Measurements from ENCODE around the gene RAD51B. TPM values are rescaled to one million over a fixed set of nuclear protein-coding genes. Genes with fewer than 3 reads are reported as not detected.

The RAD51B gene
- total RNA-seq, 1 experiment from 2014 or later, result 16.7 TPM

DNA sequence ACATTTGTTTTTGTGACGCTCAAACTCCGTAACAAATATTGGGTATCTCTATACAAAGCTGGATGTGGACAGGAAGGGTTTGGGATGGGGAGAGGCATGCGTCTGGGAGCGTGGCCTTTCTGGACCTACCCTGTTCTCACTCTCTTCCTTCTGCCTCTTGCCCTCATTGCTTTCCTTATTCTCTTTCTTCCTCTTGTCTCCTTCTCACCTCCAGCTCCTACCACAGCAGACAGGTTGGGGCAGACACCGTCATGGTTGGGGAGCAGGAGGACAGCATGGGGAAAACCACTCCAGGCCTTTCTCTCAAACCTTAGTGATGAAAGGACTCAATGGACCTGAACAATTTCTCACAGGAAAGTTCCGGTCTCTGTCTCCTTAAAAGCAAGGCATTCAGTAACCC, 465.3 kb downstream of the RAD51B start:
- no peak overlapping the region for H2BK5ac ChIP-seq (ENCODE audit: insufficient read length, low read length)
- no peaks in the 10 kb centered on the region for H4K20me1 ChIP-seq (ENCODE audit: control insufficient read depth, insufficient read depth, insufficient read length)
- H2BK20ac ChIP-seq (ENCODE audit: low read depth, low read length, poor library complexity, severe bottlenecking), result no peak overlapping the region
- H4K8ac ChIP-seq (replicated peaks; ENCODE audit: insufficient read length, low read depth, low read length), result no peak overlapping the region
- H4K5ac ChIP-seq (ENCODE audit: insufficient read length, low read depth, low read length), result no peak overlapping the region
- no peaks in the 10 kb centered on the region for H3K23me2 ChIP-seq (ENCODE audit: insufficient read length, low read depth, low read length, poor library complexity, severe bottlenecking)
- H3K4ac ChIP-seq (ENCODE audit: low read depth, low read length), result no peak overlapping the region
- H3K18ac ChIP-seq (ENCODE audit: insufficient read length, low read depth, low read length), result no peak overlapping the region
- peaks cover 20 to 22% of the 10 kb centered on the region in 2 experiments for H3K4me1 Mint-ChIP-seq
- no peak overlapping the region for H2AFZ ChIP-seq (ENCODE audit: low read length)
- H3K4me2 ChIP-seq (ENCODE audit: insufficient read depth, insufficient read length, low read length), result no peak overlapping the region
- H3K14ac ChIP-seq (ENCODE audit: insufficient read depth, low read length), result no peak overlapping the region
- no peak overlapping the region for H3K9ac ChIP-seq (ENCODE audit: extremely low read depth, insufficient read length, low read length)
- no peak overlapping the region for H3K4me3 Mint-ChIP-seq
- no peak overlapping the region for H3K27ac ChIP-seq (ENCODE audit: insufficient read length, low read depth, low read length)
- no peaks in the 10 kb centered on the region for H3K4me1 ChIP-seq (ENCODE audit: insufficient read depth, low read length)
- H2BK120ac ChIP-seq (ENCODE audit: low read depth, low read length, poor library complexity, severe bottlenecking), result no peak overlapping the region
- no peaks in the 10 kb centered on the region; the same call in 1 of the 2 replicates for H3K27me3 Mint-ChIP-seq (ENCODE audit: low read depth)
- DNase-seq, result no peak
- H3K79me2 ChIP-seq (ENCODE audit: insufficient read depth, low read length), result no peaks in the 10 kb centered on the region
- TF ChIP-seq, protein P1, sequence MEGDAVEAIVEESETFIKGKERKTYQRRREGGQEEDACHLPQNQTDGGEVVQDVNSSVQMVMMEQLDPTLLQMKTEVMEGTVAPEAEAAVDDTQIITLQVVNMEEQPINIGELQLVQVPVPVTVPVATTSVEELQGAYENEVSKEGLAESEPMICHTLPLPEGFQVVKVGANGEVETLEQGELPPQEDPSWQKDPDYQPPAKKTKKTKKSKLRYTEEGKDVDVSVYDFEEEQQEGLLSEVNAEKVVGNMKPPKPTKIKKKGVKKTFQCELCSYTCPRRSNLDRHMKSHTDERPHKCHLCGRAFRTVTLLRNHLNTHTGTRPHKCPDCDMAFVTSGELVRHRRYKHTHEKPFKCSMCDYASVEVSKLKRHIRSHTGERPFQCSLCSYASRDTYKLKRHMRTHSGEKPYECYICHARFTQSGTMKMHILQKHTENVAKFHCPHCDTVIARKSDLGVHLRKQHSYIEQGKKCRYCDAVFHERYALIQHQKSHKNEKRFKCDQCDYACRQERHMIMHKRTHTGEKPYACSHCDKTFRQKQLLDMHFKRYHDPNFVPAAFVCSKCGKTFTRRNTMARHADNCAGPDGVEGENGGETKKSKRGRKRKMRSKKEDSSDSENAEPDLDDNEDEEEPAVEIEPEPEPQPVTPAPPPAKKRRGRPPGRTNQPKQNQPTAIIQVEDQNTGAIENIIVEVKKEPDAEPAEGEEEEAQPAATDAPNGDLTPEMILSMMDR (conservative IDR thresholded peaks at IDR 0.05), result no peak
- no CpG with 5 or more reads among the region's 6 CpGs for WGBS (ENCODE audit: extremely low coverage, insufficient read length, low lambda C conversion rate)
- H3K56ac ChIP-seq (ENCODE audit: insufficient read length, low read depth, low read length), result no peak overlapping the region
- H4K91ac ChIP-seq (ENCODE audit: insufficient read length, low read depth, low read length), result no peak overlapping the region
- no peak overlapping the region for H3T11ph ChIP-seq (ENCODE audit: low read length)
- H3K27ac Mint-ChIP-seq, result peak overlapping the region in 2 of 3 experiments; percentile 8 to 10; a peak in 2 of 7 replicates
- H2AK5ac ChIP-seq (ENCODE audit: insufficient read length, low read length), result no peak overlapping the region
- no peaks in the 10 kb centered on the region for H3K36me3 Mint-ChIP-seq (ENCODE audit: insufficient read depth in 1 of 3, low read depth in 3 of 3)
- no peak overlapping the region for H3K23ac ChIP-seq (ENCODE audit: insufficient read length, low read depth, low read length)
- H3K27me3 ChIP-seq (ENCODE audit: insufficient read depth, low read length), result no peaks in the 10 kb centered on the region
- no peaks in the 10 kb centered on the region for H3K9me3 Mint-ChIP-seq
- H2BK12ac ChIP-seq (ENCODE audit: insufficient read length, low read depth, low read length), result no peak overlapping the region
- H2BK15ac ChIP-seq (ENCODE audit: low read depth, low read length), result no peak overlapping the region
- H3K79me1 ChIP-seq (ENCODE audit: insufficient read depth, low read depth, low read length, poor library complexity, severe bottlenecking), result no peaks in the 10 kb centered on the region
- no peaks in the 10 kb centered on the region for H3K9me3 ChIP-seq (ENCODE audit: control insufficient read depth, low read depth, low read length)
